GM12892 (cell line): ENCODE measurements around the gene RASSF1.

Experiments used
- POLR2A ChIP-seq: IDR thresholded peaks from 2 replicates; pipeline ENCODE4 v1.6.1; 2011; ENCODE audit warnings: low read depth, low read length, control low read depth
- POLR2AphosphoS5 ChIP-seq: IDR thresholded peaks from 2 replicates; pipeline ENCODE4 v1.6.1; 2011; ENCODE audit warnings: low read depth, low read length, control low read depth

DNA sequence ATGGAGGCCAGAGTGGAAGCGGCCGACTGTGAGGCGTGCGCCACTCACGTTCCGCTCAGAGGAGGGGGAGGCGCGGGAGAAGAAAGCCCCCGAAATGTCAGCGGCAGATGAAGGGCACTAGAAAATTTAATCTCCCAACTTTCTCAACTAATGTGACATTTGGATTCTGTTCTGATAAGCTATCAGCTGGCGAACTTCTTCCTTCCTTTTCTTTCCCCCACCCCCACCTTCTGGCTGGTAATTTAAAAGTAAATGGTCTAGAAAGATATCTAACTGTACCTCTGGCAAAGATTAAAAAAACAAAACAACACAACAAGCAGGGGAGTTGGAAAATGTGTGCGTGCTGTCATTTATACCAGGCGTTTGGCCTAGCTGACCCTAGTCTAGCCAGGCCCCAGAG is 45.1 kb upstream of the RASSF1 start:
- TF ChIP-seq POLR2AphosphoS5 (no peak), POLR2A (no peak)
